ENCODE measurements around the gene DNAJC16.

The DNAJC16 gene

DNA sequence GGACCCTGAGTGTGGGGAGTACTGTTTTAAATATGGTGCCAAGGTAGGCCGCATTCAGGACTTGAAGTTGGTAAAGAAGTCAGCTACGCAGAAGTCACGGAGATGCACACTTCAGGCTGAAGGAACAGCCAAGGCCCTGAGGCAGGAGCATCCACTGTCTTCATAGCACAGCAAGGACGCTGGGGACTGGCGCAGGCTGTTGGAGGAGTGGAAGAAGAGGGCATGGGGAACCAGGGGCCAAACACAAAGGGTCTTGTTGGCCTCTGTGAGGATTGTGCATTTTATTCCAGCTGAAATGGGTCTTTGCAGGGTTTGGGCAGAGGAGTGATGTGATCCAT, 16.6 kb downstream of the DNAJC16 start:
- TF ChIP-seq, protein P1, sequence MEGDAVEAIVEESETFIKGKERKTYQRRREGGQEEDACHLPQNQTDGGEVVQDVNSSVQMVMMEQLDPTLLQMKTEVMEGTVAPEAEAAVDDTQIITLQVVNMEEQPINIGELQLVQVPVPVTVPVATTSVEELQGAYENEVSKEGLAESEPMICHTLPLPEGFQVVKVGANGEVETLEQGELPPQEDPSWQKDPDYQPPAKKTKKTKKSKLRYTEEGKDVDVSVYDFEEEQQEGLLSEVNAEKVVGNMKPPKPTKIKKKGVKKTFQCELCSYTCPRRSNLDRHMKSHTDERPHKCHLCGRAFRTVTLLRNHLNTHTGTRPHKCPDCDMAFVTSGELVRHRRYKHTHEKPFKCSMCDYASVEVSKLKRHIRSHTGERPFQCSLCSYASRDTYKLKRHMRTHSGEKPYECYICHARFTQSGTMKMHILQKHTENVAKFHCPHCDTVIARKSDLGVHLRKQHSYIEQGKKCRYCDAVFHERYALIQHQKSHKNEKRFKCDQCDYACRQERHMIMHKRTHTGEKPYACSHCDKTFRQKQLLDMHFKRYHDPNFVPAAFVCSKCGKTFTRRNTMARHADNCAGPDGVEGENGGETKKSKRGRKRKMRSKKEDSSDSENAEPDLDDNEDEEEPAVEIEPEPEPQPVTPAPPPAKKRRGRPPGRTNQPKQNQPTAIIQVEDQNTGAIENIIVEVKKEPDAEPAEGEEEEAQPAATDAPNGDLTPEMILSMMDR (IDR thresholded peaks at IDR 0.05; ENCODE audit: low read depth, low read length): no peak
- no peak overlapping the region for H3K4me3 ChIP-seq (ENCODE audit: low read depth, low read length)
- DNase-seq (ENCODE audit: low read depth, low spot score): no peak
- in situ Hi-C loops (cut with HindIII; ENCODE audit: low sequenced_read_pairs): no loop called here

DNA sequence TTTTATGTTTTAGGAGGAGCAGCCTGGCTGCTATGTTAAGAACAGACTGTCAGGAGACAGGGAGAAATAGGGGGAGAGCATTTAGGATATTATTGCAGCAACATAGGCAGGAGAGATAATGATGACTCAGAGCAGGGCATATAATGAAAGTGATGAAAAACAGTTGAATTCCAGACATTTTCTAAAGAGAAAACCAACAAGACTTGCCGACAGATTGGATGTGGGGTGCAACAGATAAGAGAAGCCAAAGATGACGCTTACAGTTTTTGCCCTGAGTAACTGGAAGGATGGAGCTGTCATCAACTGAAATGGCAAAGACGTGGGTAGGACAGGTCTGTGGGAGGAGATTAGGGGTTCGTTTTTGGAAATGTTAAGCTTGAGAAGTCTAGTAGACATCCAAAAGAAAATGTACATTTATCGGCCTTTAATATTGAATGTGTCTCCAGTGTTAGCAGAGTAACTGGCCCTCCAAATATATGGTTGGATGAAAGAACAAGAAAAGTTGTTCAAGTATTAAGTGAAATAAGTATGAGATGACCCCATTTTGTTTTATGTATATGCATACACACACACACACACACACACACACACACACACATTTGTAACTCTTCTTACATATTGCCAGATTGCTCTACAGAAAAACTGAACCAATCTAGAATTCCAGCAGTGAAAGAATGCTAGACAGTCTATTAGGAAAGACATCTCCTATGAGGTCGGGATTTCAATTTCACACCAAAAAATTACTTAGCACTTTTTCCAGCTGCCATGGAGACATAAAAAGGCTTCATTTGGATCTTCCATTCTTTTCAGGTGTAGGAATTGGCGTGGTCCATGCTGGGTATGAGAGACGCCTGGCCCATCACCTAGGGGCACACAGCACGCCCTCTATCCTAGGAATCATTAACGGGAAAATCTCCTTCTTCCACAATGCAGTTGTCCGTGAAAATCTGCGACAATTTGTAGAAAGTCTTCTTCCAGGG, 17.2 kb downstream of the DNAJC16 start:
- in situ Hi-C loops (cut with HindIII; ENCODE audit: low sequenced_read_pairs): no loop called here
- TF ChIP-seq, protein P1 (IDR thresholded peaks at IDR 0.05; ENCODE audit: low read depth, low read length): no peak
- DNase-seq (ENCODE audit: low read depth, low spot score): peak; percentile 23

DNA sequence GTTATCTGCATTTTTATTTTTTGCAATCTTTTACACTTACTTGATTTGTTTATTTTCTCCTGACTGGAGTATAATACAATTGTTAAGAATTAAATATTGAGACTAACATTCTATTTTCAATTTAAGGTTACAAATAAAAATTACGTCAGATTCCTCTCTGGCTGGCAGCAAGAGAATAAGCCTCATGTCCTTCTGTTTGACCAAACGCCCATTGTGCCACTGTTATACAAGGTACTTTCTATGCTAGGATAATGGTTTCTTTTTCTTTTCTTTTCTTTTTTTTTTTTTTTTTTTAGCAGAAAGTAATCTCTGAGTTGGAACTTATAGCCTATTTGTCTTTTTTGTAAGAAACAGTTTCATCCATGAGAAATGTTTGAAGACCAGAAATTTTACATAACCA, 20.0 kb downstream of the DNAJC16 start:
- no peak overlapping the region for H3K4me3 ChIP-seq (ENCODE audit: low read depth, low read length)
- no peak for DNase-seq (ENCODE audit: low read depth, low spot score)
- in situ Hi-C loops (cut with HindIII; ENCODE audit: low sequenced_read_pairs): no loop called here
- TF ChIP-seq, protein P1 (IDR thresholded peaks at IDR 0.05; ENCODE audit: low read depth, low read length): no peak

More for the DNA sequence above, 17.2 kb downstream of the DNAJC16 start:
- H3K4me3 ChIP-seq (ENCODE audit: low read depth, low read length): no peak overlapping the region

DNA sequence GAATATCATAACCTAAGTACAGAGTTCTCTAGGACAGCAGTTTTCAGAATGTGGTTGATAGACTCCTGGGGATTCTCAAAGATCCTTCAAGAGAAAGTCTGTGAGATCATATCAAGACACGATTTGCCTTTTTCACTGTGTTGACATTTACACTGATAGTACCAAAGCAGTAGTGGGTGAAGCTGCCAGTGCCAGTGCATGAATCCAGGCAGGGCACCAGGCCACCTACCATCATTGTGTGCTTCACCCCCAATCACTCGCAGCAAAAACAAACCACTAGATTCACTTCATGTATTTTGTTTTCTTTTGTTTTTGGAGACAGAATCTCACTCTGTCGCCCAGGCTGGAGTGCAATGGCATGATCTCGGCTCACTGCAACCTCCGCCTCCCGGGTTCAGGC, 23.9 kb downstream of the DNAJC16 start:
- no peak for DNase-seq (ENCODE audit: low read depth, low spot score)
- H3K4me3 ChIP-seq (ENCODE audit: low read depth, low read length): no peak overlapping the region
- in situ Hi-C loops (cut with HindIII; ENCODE audit: low sequenced_read_pairs): no loop called here
- TF ChIP-seq, protein P1 (IDR thresholded peaks at IDR 0.05; ENCODE audit: low read depth, low read length): no peak

DNA sequence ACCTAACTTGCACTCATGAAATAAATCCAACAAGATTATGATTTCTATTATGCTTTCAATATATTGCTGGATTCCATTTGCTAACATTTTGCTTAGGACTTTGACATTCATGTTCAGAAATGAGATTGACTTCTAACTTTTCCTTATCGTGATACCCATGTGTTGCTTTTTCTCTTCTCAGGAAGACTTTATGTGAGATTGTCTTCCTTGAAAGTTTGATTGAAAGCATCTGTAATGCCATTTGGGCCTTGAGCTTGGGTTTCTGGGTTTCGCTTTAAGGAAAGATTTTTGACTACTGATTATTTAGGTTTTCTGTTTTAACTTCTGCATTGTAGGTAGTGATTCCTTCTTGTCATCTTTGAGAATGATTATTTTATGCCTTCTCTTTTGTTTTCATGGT, 30.4 kb downstream of the DNAJC16 start:
- DNase-seq (ENCODE audit: low read depth, low spot score): no peak
- in situ Hi-C loops (cut with HindIII; ENCODE audit: low sequenced_read_pairs): no loop called here
- no peak overlapping the region for H3K4me3 ChIP-seq (ENCODE audit: low read depth, low read length)
- TF ChIP-seq, protein P1 (IDR thresholded peaks at IDR 0.05; ENCODE audit: low read depth, low read length): no peak

DNA sequence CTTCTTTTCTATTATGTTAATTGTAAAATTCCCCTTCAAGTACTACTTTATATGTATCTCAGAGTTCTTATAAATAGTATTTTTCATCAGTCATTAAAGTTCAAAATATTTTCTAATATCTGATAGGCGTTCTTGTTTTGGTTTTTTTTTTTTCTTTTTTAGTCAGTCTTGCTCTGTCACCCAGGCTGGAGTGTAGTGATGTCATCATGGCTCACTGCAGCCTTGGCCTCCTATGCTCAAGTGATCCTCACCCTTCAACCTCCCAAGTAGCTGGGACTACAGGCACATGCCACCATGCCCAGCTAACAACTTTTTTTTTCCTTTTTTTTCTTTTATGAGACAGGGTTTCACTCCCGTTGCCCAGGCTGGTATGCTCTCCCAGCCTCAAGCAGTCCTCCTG, 30.9 kb downstream of the DNAJC16 start:
- in situ Hi-C loops (cut with HindIII; ENCODE audit: low sequenced_read_pairs): no loop called here
- DNase-seq (ENCODE audit: low read depth, low spot score): no peak
- H3K4me3 ChIP-seq (ENCODE audit: low read depth, low read length): no peak overlapping the region
- TF ChIP-seq, protein P1 (IDR thresholded peaks at IDR 0.05; ENCODE audit: low read depth, low read length): no peak

Measured in astrocyte of the spinal cord (primary cell).